Right lobe of liver (tissue), 6 donors: Measurements from ENCODE around the gene TSPAN11. TPM values are rescaled to one million over a fixed set of nuclear protein-coding genes. Genes with fewer than 3 reads are reported as not detected.

Experiments
- ATAC-seq, 4 donors: fragments of 200-7000 bp; cut with Tn5 transposase; one replicate each; pipeline ENCODE4 v1.9.1; 2020; ENCODE audit warnings: mild to moderate bottlenecking in 4 of 4, moderate library complexity in 4 of 4
- DNase-seq, 3 donors: peaks; one replicate each; pipeline ENCODE4 v3.0.0-alpha.2; 2020
- H3K27ac ChIP-seq, 3 donors: fragments of 200-600 bp; one replicate each; pipeline ENCODE4 v1.8.0; 2022
- H3K27me3 ChIP-seq, 2 donors: fragments of 200-600 bp; one replicate each; pipeline ENCODE4 v1.8.0; 2022
- H3K36me3 ChIP-seq, 4 donors: fragments of 200-600 bp; sonication (generic) in 1 of 4; one replicate each; pipeline versions ENCODE4 v1.5.1 to v1.8.0; 2017 to 2022; ENCODE audit warnings: control low read depth in 1 of 4
- H3K4me1 ChIP-seq, 4 donors: fragments of 200-600 bp; sonication (generic) in 1 of 4; one replicate each; pipeline versions ENCODE4 v1.5.1 to v1.8.0; 2017 to 2022; ENCODE audit warnings: control low read depth in 1 of 4
- H3K4me3 ChIP-seq, 3 donors: fragments of 200-600 bp; one replicate each; pipeline ENCODE4 v1.8.0; 2022
- H3K9me3 ChIP-seq, 4 donors: fragments of 200-600 bp; sonication (generic) in 1 of 4; one replicate each; pipeline versions ENCODE4 v1.5.1 to v1.8.0; 2017 to 2022; ENCODE audit warnings: control low read depth in 1 of 4
- POLR2A ChIP-seq: fragments of 450-650 bp; IDR thresholded peaks from one replicate; pipeline ENCODE4 v1.6.1; 2017; ENCODE audit warnings: antibody characterized with exemption, mild to moderate bottlenecking
- WGBS: methylation state at CpG from one replicate; pipeline ENCODE4 v1.1.6; 2018; ENCODE audit warnings: low coverage, low lambda C conversion rate; ENCODE audit not compliant: insufficient coverage; ENCODE audit errors: missing lambda C conversion rate; 5-methylcytosine and 5-hydroxymethylcytosine counted together
- intact Hi-C, 2 donors: fragments of 100-400 bp; cut with DNase I; formaldehyde crosslinking; loops; one replicate each; pipeline versions ENCODE4 v1.11.2 to v1.14.1; 2022
- total RNA-seq, 6 experiments: library from RNA; depleted of rRNA in 2 of 6; stranded (reverse); fragments of >200 nt in 2 of 6; fragmentation: NEBNext Ultra II Directional in 3 of 6; extraction: Animal tissue kit (Norgen Biotek cat#: 25700) in 3 of 6; gene quantifications; one replicate each; pipeline versions ENCODE4 v1.1.0 to v1.2.4, GENCODE V29; 2016 to 2023
- TF ChIP-seq, protein P1 (sequence below), 4 donors: fragments of 200-600 bp in 3 of 4; fragments of 450-650 bp in 1 of 4; IDR thresholded peaks; one replicate each; pipeline versions ENCODE4 v1.5.1 to v1.8.0; 2016 to 2022; ENCODE audit warnings: antibody characterized with exemption in 4 of 4, mild to moderate bottlenecking in 2 of 4
- donor health status: DM: no; HTN: yes; CAD: no.
- donor health status: DM: no; HTN: no; CAD: no.
- donor health status: DM: no; HTN: no; CAD: no.
- donor health status: DM: no; HTN: yes; CAD: no.
- donor health status: DM: no; HTN: yes; CAD: no.

The TSPAN11 gene
- total RNA-seq, 6 experiments from 2014 or later, result 0.31 to 1.00 (median 0.60) TPM

DNA sequence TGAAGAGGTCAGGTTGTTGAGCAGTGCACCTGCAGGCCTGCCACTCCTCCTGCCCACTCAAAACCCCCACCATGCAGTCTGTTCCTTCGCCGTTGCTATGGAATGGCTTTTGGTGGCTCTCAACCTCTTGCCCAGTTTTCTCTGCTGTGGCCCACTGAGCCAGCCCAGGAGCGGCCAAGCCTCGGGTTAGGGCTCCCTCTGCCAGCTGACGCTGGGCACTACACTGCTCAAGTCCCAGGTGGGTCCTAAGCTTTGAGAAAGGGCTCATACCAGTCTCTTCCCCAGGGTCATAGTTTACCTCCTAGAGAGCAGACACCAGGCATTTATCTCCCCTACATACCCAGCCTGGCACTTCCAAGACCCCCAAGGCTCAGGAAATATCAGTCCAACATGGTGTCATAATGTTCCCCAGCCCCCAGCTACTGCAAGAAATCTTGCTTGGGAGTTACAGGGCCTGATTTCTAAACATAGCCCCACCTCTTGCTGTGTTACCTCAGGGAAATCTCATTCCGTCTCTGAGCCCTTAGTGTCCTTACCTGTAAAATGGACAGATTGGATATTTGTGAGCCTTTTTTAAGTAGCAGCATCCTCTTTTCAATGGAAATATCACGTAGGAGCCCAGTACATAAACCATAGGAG lies 59.4 kb downstream of the TSPAN11 start:
- TF ChIP-seq, protein P1, sequence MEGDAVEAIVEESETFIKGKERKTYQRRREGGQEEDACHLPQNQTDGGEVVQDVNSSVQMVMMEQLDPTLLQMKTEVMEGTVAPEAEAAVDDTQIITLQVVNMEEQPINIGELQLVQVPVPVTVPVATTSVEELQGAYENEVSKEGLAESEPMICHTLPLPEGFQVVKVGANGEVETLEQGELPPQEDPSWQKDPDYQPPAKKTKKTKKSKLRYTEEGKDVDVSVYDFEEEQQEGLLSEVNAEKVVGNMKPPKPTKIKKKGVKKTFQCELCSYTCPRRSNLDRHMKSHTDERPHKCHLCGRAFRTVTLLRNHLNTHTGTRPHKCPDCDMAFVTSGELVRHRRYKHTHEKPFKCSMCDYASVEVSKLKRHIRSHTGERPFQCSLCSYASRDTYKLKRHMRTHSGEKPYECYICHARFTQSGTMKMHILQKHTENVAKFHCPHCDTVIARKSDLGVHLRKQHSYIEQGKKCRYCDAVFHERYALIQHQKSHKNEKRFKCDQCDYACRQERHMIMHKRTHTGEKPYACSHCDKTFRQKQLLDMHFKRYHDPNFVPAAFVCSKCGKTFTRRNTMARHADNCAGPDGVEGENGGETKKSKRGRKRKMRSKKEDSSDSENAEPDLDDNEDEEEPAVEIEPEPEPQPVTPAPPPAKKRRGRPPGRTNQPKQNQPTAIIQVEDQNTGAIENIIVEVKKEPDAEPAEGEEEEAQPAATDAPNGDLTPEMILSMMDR (IDR thresholded peaks at IDR 0.05), result peak; percentile 53 to 68 (median 57)
- TF ChIP-seq POLR2A, result no peak
- WGBS, result 81% methylated on average over 2 of the region's 7 CpGs
- DNase-seq (peak; percentile 53 to 65 (median 57)), ATAC-seq (peak; percentile 71 to 89 (median 77))
- H3K4me1 ChIP-seq, result no peaks in the 10 kb centered on the region
- no peaks in the 10 kb centered on the region for H3K27me3 ChIP-seq
- H3K27ac ChIP-seq, result no peak overlapping the region
- H3K4me3 ChIP-seq, result no peak overlapping the region
- no peaks in the 10 kb centered on the region for H3K9me3 ChIP-seq
- intact Hi-C loops, result loop anchor here in 1 of 2 donors (5.0 kb wide), 1 partner anchor 139 kb away; no protein-coding TSS in a partner anchor
- no peaks in the 10 kb centered on the region for H3K36me3 ChIP-seq

DNA sequence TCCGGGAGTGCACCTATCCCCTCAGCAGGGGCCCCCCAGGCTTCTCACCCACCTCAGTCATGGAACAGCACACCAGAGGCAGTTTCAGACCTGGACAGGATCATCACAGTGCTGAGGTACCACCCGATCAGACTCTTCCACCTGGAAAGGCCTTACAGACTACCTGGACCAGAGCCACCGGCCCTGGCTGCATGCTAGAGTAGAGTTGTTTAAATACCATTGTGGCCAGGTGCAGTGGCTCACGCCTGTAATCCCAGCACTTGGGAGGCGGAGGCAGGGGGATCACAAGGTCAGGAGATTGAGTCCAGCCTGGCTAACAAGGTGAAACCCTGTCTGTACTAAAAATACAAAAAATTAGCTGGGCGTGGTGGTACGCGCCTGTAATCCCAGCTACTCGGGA lies 61.5 kb downstream of the TSPAN11 start:
- H3K27ac ChIP-seq, result no peak overlapping the region
- no peak for TF ChIP-seq POLR2A
- TF ChIP-seq, protein P1 (IDR thresholded peaks at IDR 0.05), result no peak
- DNase-seq (no peak), ATAC-seq (no peak)
- no peaks in the 10 kb centered on the region for H3K9me3 ChIP-seq
- WGBS, result 94% methylated on average over 6 of the region's 9 CpGs
- H3K36me3 ChIP-seq, result no peaks in the 10 kb centered on the region
- intact Hi-C loops, result loop anchor here in 1 of 2 donors (5.0 kb wide), 1 partner anchor 141 kb away; no protein-coding TSS in a partner anchor
- no peak overlapping the region for H3K4me3 ChIP-seq
- no peaks in the 10 kb centered on the region for H3K27me3 ChIP-seq
- no peaks in the 10 kb centered on the region for H3K4me1 ChIP-seq

DNA sequence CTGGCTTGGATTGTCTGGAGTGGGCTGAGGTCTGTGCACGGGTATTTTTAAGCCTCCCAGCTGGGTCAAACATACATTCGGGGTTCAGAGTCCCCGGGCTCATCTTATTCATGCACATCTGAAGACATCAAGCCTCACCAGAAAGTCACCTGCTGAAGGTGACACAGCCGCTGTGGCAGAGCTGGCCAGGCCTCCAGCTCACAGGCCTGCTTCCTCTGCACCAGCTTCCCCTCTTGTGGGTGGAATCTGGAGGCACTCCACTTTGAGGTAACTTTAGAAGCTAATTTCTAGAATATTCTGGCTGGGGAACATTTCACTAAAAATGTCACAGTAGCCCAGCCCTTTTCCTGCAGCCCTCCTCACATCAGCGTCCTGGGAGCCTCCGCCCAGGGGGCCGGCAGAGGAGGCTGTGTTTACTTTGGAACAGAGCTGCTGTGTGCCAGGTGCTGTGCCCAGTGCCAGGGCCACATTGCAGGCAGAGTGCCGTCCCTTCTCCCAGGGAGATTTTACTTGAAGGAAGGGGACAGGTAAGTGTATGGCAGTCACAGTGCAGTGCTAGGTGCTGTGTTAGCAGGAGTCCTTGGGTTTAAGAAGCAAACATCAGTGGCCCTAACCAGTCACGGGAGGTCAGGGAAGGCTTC lies 62.2 kb downstream of the TSPAN11 start:
- no peak overlapping the region for H3K27ac ChIP-seq

DNA sequence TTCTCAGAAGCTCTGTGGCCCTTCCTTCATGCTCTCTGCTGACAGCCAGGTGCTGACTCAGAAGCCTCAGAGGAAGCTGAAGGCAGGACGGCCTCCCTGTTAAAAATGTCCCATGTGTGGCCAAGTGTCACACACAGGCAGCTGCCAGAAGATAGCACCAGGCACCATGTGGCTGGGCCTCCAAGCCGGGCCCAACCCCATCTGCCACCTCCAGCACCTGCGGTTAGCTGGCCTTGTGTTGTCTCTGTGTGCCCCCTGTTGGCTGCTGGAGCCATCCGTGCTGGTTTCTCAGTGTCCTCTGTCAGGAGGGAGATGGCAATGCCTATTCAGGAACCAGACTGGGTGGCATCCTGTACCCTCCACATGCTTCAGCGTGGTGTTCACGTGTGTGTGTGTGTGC lies 63.2 kb downstream of the TSPAN11 start:
- no peaks in the 10 kb centered on the region for H3K4me1 ChIP-seq
- intact Hi-C loops, result loop anchor here in 1 of 2 donors (5.0 kb wide), 1 partner anchor 142 kb away; no protein-coding TSS in a partner anchor
- no peaks in the 10 kb centered on the region for H3K27me3 ChIP-seq
- H3K27ac ChIP-seq, result no peak overlapping the region
- ATAC-seq (no peak), DNase-seq (no peak)
- H3K4me3 ChIP-seq, result no peak overlapping the region
- WGBS, result 80% methylated on average over 1 of the region's 6 CpGs
- H3K36me3 ChIP-seq, result no peaks in the 10 kb centered on the region
- TF ChIP-seq POLR2A, result no peak
- TF ChIP-seq, protein P1 (IDR thresholded peaks at IDR 0.05), result no peak
- no peaks in the 10 kb centered on the region for H3K9me3 ChIP-seq

More for the DNA sequence above, 62.2 kb downstream of the TSPAN11 start:
- Histone ChIP-seq H3K27me3 (no peaks in the 10 kb centered on the region), H3K4me3 (no peak overlapping the region), H3K4me1 (no peaks in the 10 kb centered on the region), H3K9me3 (no peaks in the 10 kb centered on the region), H3K36me3 (no peaks in the 10 kb centered on the region)
- ATAC-seq, result peak; percentile 58 to 76 (median 70)
- 45% methylated on average over 2 of the region's 9 CpGs for WGBS
- TF ChIP-seq, protein P1 (IDR thresholded peaks at IDR 0.05), result no peak
- no peak for TF ChIP-seq POLR2A
- intact Hi-C loops, result loop anchor here in 1 of 2 donors (5.0 kb wide), 1 partner anchor 141 kb away; no protein-coding TSS in a partner anchor
- DNase-seq, result peak in 1 of 3 donors; percentile 51
